Left lung (tissue), 10 donors: ENCODE measurements around the gene CTNNBIP1. TPM values are rescaled to one million over a fixed set of nuclear protein-coding genes. Genes with fewer than 3 reads are reported as not detected.
"Not testable (repeated sequence)": the region's sequence is repeated elsewhere in the genome, so short reads cannot be mapped to it uniquely, and the experiment has no call there.

Experiments used
- ATAC-seq: fragments of 200-7000 bp; cut with Tn5 transposase; one replicate; pipeline ENCODE4 v1.9.1; 2020; ENCODE audit warnings: moderate library complexity
- DNase-seq, 4 donors: peaks; one replicate each; pipeline ENCODE4 v3.0.0-alpha.2; 2013 to 2020
- H3K27ac ChIP-seq, 2 donors: fragments of 200-600 bp; sonication (generic) in 1 of 2; one replicate each; pipeline versions ENCODE4 v1.5.0 to v1.8.0; 2020 to 2021
- H3K27me3 ChIP-seq, 2 donors: fragments of 200-600 bp; sonication (generic) in 1 of 2; one replicate each; pipeline versions ENCODE4 v1.5.0 to v1.8.0; 2020 to 2021
- H3K36me3 ChIP-seq, 2 donors: fragments of 200-600 bp; sonication (generic) in 1 of 2; one replicate each; pipeline versions ENCODE4 v1.5.0 to v1.8.0; 2020 to 2021
- H3K4me1 ChIP-seq, 2 donors: fragments of 200-600 bp; one replicate each; pipeline ENCODE4 v1.8.0; 2021
- H3K4me3 ChIP-seq, 2 donors: fragments of 200-600 bp; sonication (generic) in 1 of 2; one replicate each; pipeline versions ENCODE4 v1.5.0 to v1.8.0; 2020 to 2021; ENCODE audit warnings: mild to moderate bottlenecking in 1 of 2
- H3K9me3 ChIP-seq, 2 donors: fragments of 200-600 bp; sonication (generic) in 1 of 2; one replicate each; pipeline versions ENCODE4 v1.5.0 to v1.8.0; 2020 to 2021
- intact Hi-C, 2 donors: fragments of 100-400 bp; cut with DNase I; formaldehyde crosslinking; loops; one replicate each; pipeline versions ENCODE4 v1.11.2 to v1.14.2; 2022
- polyA plus RNA-seq, 6 donors: library from polyadenylated mRNA; unstranded; fragments of 120-200 nt; gene quantifications; one replicate each; pipeline ENCODE4 v1.2.1, GENCODE V29; 2013; ENCODE audit not compliant: insufficient read length in 6 of 6
- total RNA-seq, 2 donors: library from RNA; stranded (reverse); fragmentation: NEBNext Ultra II Directional; extraction: Animal tissue kit (Norgen Biotek cat#: 25700); gene quantifications; one replicate each; pipeline ENCODE4 v1.2.1, GENCODE V29; 2021
- TF ChIP-seq, protein P1 (sequence below), 2 donors: fragments of 200-600 bp; sonication (generic) in 1 of 2; IDR thresholded peaks; one replicate each; pipeline versions ENCODE4 v1.5.0 to v1.8.0; 2021; ENCODE audit warnings: antibody characterized with exemption in 2 of 2
- donor health status: DM: no; HTN: yes; CAD: no.
- donor health status: DM: no; HTN: no; CAD: no.

CTNNBIP1 gene
- total and polyA plus RNA-seq, 8 donors: 30.2 to 57.1 (median 48.0) TPM

DNA sequence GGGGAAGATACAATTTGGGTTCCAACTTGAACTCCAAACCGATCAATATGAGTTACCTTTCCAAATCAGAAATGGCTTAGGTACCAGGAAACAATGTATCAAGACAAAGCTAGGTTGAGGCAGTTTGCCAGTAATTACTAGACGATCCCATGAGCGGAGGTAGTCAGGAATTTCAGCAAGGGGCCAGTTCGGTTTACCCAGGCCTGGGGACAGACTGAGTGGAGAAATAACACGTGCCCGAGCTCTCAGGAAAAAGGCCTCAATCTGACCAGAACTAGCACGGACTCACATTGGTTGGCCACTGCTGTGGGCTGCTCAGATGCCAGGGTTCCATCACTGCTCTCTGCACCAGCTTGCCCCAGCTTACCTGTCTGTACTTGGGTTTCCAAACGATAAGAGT is 101.6 kb downstream of the CTNNBIP1 start:
- H3K27ac ChIP-seq: no peak overlapping the region
- ATAC-seq (peak; percentile 8), DNase-seq (no peak)
- no peaks in the 10 kb centered on the region for H3K36me3 ChIP-seq
- H3K4me1 ChIP-seq: no peaks in the 10 kb centered on the region
- H3K9me3 ChIP-seq: no peaks in the 10 kb centered on the region
- TF ChIP-seq, protein P1, sequence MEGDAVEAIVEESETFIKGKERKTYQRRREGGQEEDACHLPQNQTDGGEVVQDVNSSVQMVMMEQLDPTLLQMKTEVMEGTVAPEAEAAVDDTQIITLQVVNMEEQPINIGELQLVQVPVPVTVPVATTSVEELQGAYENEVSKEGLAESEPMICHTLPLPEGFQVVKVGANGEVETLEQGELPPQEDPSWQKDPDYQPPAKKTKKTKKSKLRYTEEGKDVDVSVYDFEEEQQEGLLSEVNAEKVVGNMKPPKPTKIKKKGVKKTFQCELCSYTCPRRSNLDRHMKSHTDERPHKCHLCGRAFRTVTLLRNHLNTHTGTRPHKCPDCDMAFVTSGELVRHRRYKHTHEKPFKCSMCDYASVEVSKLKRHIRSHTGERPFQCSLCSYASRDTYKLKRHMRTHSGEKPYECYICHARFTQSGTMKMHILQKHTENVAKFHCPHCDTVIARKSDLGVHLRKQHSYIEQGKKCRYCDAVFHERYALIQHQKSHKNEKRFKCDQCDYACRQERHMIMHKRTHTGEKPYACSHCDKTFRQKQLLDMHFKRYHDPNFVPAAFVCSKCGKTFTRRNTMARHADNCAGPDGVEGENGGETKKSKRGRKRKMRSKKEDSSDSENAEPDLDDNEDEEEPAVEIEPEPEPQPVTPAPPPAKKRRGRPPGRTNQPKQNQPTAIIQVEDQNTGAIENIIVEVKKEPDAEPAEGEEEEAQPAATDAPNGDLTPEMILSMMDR (IDR thresholded peaks at IDR 0.05): no peak
- intact Hi-C loops: no loop called here
- no peak overlapping the region for H3K4me3 ChIP-seq
- no peaks in the 10 kb centered on the region for H3K27me3 ChIP-seq

DNA sequence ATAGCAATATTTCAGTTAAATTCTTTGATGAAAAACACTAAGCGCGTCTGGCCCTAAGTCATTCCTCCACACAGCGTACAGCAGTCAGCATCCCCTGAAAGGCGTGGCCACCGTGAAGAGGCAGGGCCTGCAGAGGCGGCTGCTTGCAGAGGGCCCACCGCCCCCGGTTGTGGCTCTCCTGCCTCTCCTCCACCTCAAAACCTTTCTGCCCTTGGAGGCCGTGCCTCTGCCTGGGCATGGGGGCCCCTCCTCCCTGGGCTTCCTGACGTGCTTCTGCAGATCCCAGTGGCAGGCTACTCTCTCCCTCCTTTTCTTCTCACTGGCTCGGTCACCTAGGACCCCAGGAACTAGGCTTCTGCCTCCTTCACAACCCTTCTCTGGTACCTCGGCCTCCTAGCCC is 102.5 kb downstream of the CTNNBIP1 start:
- H3K4me1 ChIP-seq: no peaks in the 10 kb centered on the region
- H3K27me3 ChIP-seq: no peaks in the 10 kb centered on the region
- no peak overlapping the region for H3K27ac ChIP-seq
- no peak for DNase-seq
- H3K9me3 ChIP-seq: no peaks in the 10 kb centered on the region
- no peak for ATAC-seq
- H3K36me3 ChIP-seq: no peaks in the 10 kb centered on the region
- H3K4me3 ChIP-seq: no peak overlapping the region
- TF ChIP-seq, protein P1 (IDR thresholded peaks at IDR 0.05): no peak
- intact Hi-C loops: no loop called here

DNA sequence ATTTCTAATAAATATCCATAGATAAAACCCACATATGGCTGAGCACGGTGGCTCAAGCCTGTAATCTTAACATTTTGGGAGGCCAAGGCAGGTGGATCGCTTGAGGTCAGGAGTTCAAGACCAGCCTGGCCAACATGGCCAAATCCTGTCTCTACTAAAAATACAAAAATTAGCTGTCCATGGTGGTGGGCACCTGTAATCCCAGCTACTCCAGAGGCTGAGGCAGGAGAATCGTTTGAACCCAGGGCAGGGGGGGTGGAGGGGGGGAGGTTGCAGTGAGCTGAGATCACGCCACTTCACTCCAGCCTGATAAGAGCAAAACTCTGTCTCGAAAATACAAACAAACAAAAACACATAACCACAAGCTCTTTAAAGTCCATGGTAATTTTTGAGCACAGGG is 104.1 kb downstream of the CTNNBIP1 start:
- intact Hi-C loops, H3K9me3 ChIP-seq, ATAC-seq, H3K27me3 ChIP-seq, DNase-seq, H3K4me3 ChIP-seq, H3K36me3 ChIP-seq, H3K4me1 ChIP-seq, H3K27ac ChIP-seq: not testable (repeated sequence)

DNA sequence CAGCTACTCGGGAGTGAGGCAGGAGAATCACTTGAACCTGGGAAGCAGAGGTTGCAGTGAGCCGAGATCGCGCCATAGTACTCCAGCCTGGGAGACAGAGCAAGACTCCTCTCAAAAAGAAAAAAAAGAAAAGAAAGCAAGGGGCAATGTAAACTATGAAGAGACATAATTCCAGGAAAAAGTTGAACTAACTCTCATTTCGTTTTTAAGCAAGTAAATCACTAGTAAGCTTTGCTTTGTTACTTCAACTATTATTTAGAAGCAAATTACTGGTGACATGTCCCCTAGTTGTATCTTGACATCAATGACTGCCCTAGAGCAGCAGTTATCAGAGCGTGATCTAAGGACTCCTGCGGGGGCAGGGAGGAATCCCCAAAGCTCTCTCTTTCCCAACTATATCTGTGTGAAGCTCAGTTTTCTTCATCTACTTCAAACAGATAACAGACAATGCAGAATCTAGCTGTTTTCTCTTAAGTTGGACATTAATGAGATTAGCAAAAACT is 105.0 kb downstream of the CTNNBIP1 start:
- Histone ChIP-seq H3K4me1 (no peaks in the 10 kb centered on the region), H3K27ac (no peak overlapping the region), H3K27me3 (no peaks in the 10 kb centered on the region), H3K36me3 (no peaks in the 10 kb centered on the region), H3K9me3 (no peaks in the 10 kb centered on the region), H3K4me3 (no peak overlapping the region)
- ATAC-seq (no peak), DNase-seq (no peak)
- TF ChIP-seq, protein P1 (IDR thresholded peaks at IDR 0.05): no peak
- intact Hi-C loops: no loop called here

DNA sequence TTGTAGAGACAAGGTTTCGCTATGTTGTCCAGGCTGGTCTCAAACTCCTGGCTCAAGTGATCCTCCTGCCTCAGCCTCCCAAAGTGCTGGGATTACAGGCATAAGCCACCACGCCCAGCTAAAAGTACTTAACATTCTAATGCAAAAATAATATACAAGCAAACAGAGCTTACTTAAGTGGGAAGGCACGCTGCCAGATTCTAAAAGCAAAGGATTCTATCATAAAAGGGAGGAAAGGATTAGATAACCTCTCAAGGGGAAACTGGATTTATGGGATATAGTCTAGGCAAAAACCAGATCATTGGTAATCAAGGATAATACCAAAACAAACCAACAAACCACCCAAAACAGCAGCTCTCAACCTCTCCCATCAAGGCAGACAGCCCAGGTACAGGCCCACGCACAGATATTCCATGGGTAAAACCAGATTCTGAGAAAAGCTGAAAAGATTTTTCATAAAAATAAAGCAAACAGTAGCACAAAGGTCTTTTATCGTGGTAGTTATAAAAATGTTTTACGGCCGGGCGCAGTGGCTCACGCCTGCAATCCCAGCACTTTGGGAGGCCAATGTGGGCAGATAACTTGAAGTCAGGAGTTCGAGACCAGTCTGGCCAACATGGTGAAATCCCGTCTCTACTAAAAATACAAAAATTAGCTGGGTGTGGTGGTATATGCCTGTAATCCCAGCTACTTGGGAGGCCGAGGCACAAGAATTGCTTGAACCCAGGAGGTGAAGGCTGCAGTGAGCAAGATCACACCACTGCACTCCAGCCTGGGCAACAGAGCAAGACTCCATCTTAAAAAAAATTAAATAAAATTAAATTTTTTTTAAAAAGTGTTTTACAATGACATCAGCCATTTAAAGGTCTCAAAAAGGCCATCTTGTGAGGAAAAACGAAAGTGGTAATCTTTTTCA is 106.8 kb downstream of the CTNNBIP1 start:
- H3K4me3 ChIP-seq, H3K9me3 ChIP-seq, H3K27ac ChIP-seq, H3K4me1 ChIP-seq, intact Hi-C loops, H3K27me3 ChIP-seq, DNase-seq, ATAC-seq, H3K36me3 ChIP-seq: not testable (repeated sequence)

DNA sequence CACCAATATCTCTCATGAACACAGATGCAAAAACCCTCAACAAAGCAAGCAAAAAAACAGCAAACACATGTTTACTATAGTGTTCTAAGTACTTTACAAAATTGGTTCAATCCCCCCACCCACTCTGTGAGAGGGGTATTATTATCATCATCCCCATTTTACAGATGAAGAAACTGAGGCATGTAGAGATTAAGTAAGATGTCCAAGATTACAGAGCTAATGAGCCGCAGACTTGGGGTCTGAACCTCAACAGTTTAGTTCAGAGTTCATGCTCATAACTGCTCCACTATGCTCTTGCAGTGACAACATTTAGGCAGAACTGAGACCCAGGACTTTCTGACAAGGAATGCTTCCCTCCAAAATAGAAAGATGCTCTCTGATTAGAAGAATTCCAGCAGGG is 108.2 kb downstream of the CTNNBIP1 start:
- no peaks in the 10 kb centered on the region for H3K27me3 ChIP-seq
- no peak for ATAC-seq
- intact Hi-C loops: no loop called here

More for the DNA sequence above, 108.2 kb downstream of the CTNNBIP1 start:
- Histone ChIP-seq H3K9me3 (no peaks in the 10 kb centered on the region), H3K36me3 (no peaks in the 10 kb centered on the region), H3K4me1 (peaks cover 0 to 11% of the 10 kb centered on the region in 2 donors), H3K27ac (no peak overlapping the region), H3K4me3 (no peak overlapping the region)
- no peak for DNase-seq
- TF ChIP-seq, protein P1 (IDR thresholded peaks at IDR 0.05): no peak

Other genes starting within 250 kb of the CTNNBIP1 start
- 100 to 1,000 TPM in 1 of 2 donors, 10 to 100 TPM in 1; 73.1 to 106 TPM for gene CLSTN1, start 86.3 kb downstream of the CTNNBIP1 start, total RNA-seq
- gene CLSTN1, start 86.3 kb downstream of the CTNNBIP1 start, polyA plus RNA-seq: 100 to 1,000 TPM; 102 to 120 (median 110) TPM
- 10 to 100 TPM; 26.6 to 32.0 TPM for gene LZIC, start 33.1 kb upstream of the CTNNBIP1 start, total RNA-seq
- gene LZIC, start 33.1 kb upstream of the CTNNBIP1 start, polyA plus RNA-seq: 10 to 100 TPM; 59.9 to 72.8 (median 70.4) TPM
- gene NMNAT1, start 33.2 kb upstream of the CTNNBIP1 start, total RNA-seq: 10 to 100 TPM; 11.4 to 11.7 TPM
- 10 to 100 TPM; 15.4 to 19.6 (median 17.3) TPM for gene NMNAT1, start 33.2 kb upstream of the CTNNBIP1 start, polyA plus RNA-seq
- 1 to 10 TPM; 2.0 to 4.6 TPM for gene RBP7, start 87.0 kb upstream of the CTNNBIP1 start, total RNA-seq
- 1 to 10 TPM in 3 of 6 donors, under 1 TPM in 3; 0.60 to 1.3 (median 1.1) TPM for gene RBP7, start 87.0 kb upstream of the CTNNBIP1 start, polyA plus RNA-seq
- 10 to 100 TPM; 38.0 to 44.0 TPM for gene UBE4B, start 122.7 kb upstream of the CTNNBIP1 start, total RNA-seq
- gene UBE4B, start 122.7 kb upstream of the CTNNBIP1 start, polyA plus RNA-seq: 10 to 100 TPM; 46.4 to 54.1 (median 48.5) TPM